ENCODE results near the gene CIDEA.

DNA sequence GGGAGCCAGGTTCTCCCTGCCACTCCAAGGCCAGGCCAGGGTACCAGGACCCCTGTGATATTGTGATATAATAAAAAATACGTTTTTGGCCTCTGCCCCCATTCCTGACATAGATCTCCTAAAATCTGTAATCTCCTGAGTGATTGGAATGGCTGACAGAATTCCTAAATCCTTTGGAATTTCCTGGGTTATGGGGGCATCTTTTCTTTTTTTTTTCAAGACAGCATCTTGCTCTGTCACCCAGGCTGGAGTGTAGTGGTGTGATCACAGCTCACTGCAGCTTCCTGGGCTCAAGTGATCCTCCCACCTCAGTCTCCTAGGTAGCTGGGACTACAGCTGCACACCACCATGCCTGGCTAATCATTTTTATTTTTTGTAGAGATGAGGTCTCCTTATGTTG, 27.7 kb downstream of the CIDEA start:
- TF ChIP-seq, protein P1, sequence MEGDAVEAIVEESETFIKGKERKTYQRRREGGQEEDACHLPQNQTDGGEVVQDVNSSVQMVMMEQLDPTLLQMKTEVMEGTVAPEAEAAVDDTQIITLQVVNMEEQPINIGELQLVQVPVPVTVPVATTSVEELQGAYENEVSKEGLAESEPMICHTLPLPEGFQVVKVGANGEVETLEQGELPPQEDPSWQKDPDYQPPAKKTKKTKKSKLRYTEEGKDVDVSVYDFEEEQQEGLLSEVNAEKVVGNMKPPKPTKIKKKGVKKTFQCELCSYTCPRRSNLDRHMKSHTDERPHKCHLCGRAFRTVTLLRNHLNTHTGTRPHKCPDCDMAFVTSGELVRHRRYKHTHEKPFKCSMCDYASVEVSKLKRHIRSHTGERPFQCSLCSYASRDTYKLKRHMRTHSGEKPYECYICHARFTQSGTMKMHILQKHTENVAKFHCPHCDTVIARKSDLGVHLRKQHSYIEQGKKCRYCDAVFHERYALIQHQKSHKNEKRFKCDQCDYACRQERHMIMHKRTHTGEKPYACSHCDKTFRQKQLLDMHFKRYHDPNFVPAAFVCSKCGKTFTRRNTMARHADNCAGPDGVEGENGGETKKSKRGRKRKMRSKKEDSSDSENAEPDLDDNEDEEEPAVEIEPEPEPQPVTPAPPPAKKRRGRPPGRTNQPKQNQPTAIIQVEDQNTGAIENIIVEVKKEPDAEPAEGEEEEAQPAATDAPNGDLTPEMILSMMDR (IDR thresholded peaks at IDR 0.05; ENCODE audit: insufficient read depth, low read length) = no peak
- no peak for TF ChIP-seq REST (IDR thresholded peaks at IDR 0.05; ENCODE audit: insufficient replicate concordance, low read depth)
- TF ChIP-seq POLR2AphosphoS5 (IDR thresholded peaks at IDR 0.05; ENCODE audit: low read depth) = no peak

All from HL-60 (cell line).